ENCODE data around the gene TMEM185A.
"Not testable (repeated sequence)": the region's sequence is repeated elsewhere in the genome, so short reads cannot be mapped to it uniquely, and the experiment has no call there.

TMEM185A gene

GRCh38 chrX:149550454-149550853 lies 81.1 kb downstream of the TMEM185A start:
- DNase-seq (ENCODE audit: low read depth); H3K4me3 ChIP-seq (ENCODE audit: low read depth, low read length): not testable (repeated sequence)

- not testable (repeated sequence) for H3K4me3 ChIP-seq (ENCODE audit: low read depth, low read length); DNase-seq (ENCODE audit: low read depth)
Observed at GRCh38 chrX:149549701-149550100, 81.9 kb downstream of the TMEM185A start, which contains the start of gene HSFX3. Gene HSFX3 (minus strand): TSS chrX:149549924. CDS start chrX:149549852, 72 bp downstream.

GRCh38 chrX:149547782-149548181 lies 83.8 kb downstream of the TMEM185A start:
- DNase-seq (ENCODE audit: low read depth); H3K4me3 ChIP-seq (ENCODE audit: low read depth, low read length): not testable (repeated sequence)

GRCh38 chrX:149546962-149547361 lies 84.6 kb downstream of the TMEM185A start:
- not testable (repeated sequence) for DNase-seq (ENCODE audit: low read depth); H3K4me3 ChIP-seq (ENCODE audit: low read depth, low read length)

Measured in choroid plexus epithelial cell (primary cell).